Activated naive CD4-positive, alpha-beta T cell treated with anti-CD3 and anti-CD28 coated beads, Interleukin-2, amount 10 ng/mL, durations not matched to agents 7 days and 5 days (primary cell): Measurements from ENCODE around the gene FAM72C.
"Not testable (repeated sequence)": the region's sequence is repeated elsewhere in the genome, so short reads cannot be mapped to it uniquely, and the experiment has no call there.

Experiments
- CTCF ChIA-PET: fragments of 350-600 bp; sonication (Branson Sonifier 250); formaldehyde crosslinking; loops from one replicate; lab custom pipeline; 2021; ENCODE audit warnings: antibody characterized with exemption; lab: Charles Lee
- DNase-seq: peaks from one replicate; pipeline ENCODE4 v3.0.0-alpha.2; 2020
- H3K27ac Mint-ChIP-seq: one replicate; pipeline ENCODE4 v1.8.0; 2021; ENCODE audit warnings: mild to moderate bottlenecking, moderate library complexity, mixed read lengths
- H3K27me3 Mint-ChIP-seq: one replicate; pipeline ENCODE4 v1.8.0; 2021; ENCODE audit warnings: mild to moderate bottlenecking, mixed read lengths
- H3K36me3 Mint-ChIP-seq: one replicate; pipeline ENCODE4 v1.8.0; 2021; ENCODE audit warnings: mixed read lengths
- H3K4me1 Mint-ChIP-seq: one replicate; pipeline ENCODE4 v1.8.0; 2021; ENCODE audit warnings: mixed read lengths
- H3K4me3 Mint-ChIP-seq: one replicate; pipeline ENCODE4 v1.8.0; 2021; ENCODE audit warnings: mild to moderate bottlenecking, moderate library complexity, mixed read lengths
- H3K9me3 Mint-ChIP-seq: one replicate; pipeline ENCODE4 v1.8.0; 2021; ENCODE audit warnings: mixed read lengths

The FAM72C gene

GRCh38 chr1:143951485-143952391 is 20.0 kb downstream of the FAM72C start:
- H3K9me3 Mint-ChIP-seq, H3K27me3 Mint-ChIP-seq, H3K27ac Mint-ChIP-seq, DNase-seq, CTCF ChIA-PET, H3K36me3 Mint-ChIP-seq, H3K4me1 Mint-ChIP-seq, H3K4me3 Mint-ChIP-seq: not testable (repeated sequence)

GRCh38 chr1:143947749-143948148 is 24.0 kb downstream of the FAM72C start:
- H3K27ac Mint-ChIP-seq, CTCF ChIA-PET, H3K27me3 Mint-ChIP-seq, H3K9me3 Mint-ChIP-seq, H3K4me1 Mint-ChIP-seq, H3K36me3 Mint-ChIP-seq, H3K4me3 Mint-ChIP-seq, DNase-seq: not testable (repeated sequence)

- H3K4me3 Mint-ChIP-seq, H3K36me3 Mint-ChIP-seq, DNase-seq, H3K27ac Mint-ChIP-seq, CTCF ChIA-PET, H3K4me1 Mint-ChIP-seq, H3K9me3 Mint-ChIP-seq, H3K27me3 Mint-ChIP-seq: not testable (repeated sequence)
Measured at GRCh38 chr1:143945253-143945652, 26.5 kb downstream of the FAM72C start.

GRCh38 chr1:143944576-143945240 is 27.1 kb downstream of the FAM72C start:
- H3K4me1 Mint-ChIP-seq, H3K9me3 Mint-ChIP-seq, CTCF ChIA-PET, DNase-seq, H3K27me3 Mint-ChIP-seq, H3K4me3 Mint-ChIP-seq, H3K36me3 Mint-ChIP-seq, H3K27ac Mint-ChIP-seq: not testable (repeated sequence)

- DNase-seq, H3K27me3 Mint-ChIP-seq, H3K36me3 Mint-ChIP-seq, H3K4me1 Mint-ChIP-seq, CTCF ChIA-PET, H3K4me3 Mint-ChIP-seq, H3K27ac Mint-ChIP-seq, H3K9me3 Mint-ChIP-seq: not testable (repeated sequence)
Measured at GRCh38 chr1:143943319-143943978, 28.3 kb downstream of the FAM72C start.

GRCh38 chr1:143942238-143942860 is 29.4 kb downstream of the FAM72C start:
- CTCF ChIA-PET: not testable (repeated sequence)

GRCh38 chr1:143939666-143940065 is 32.1 kb downstream of the FAM72C start:
- H3K4me1 Mint-ChIP-seq, H3K27me3 Mint-ChIP-seq, H3K27ac Mint-ChIP-seq, H3K36me3 Mint-ChIP-seq, CTCF ChIA-PET, H3K9me3 Mint-ChIP-seq, H3K4me3 Mint-ChIP-seq, DNase-seq: not testable (repeated sequence)

More at GRCh38 chr1:143942238-143942860, 29.4 kb downstream of the FAM72C start:
- DNase-seq, H3K27me3 Mint-ChIP-seq, H3K9me3 Mint-ChIP-seq, H3K4me3 Mint-ChIP-seq, H3K4me1 Mint-ChIP-seq, H3K36me3 Mint-ChIP-seq, H3K27ac Mint-ChIP-seq: not testable (repeated sequence)

GRCh38 chr1:143938922-143939321 is 32.9 kb downstream of the FAM72C start:
- H3K4me1 Mint-ChIP-seq, H3K27me3 Mint-ChIP-seq, H3K27ac Mint-ChIP-seq, CTCF ChIA-PET, DNase-seq, H3K4me3 Mint-ChIP-seq, H3K36me3 Mint-ChIP-seq, H3K9me3 Mint-ChIP-seq: not testable (repeated sequence)

GRCh38 chr1:143936457-143937115 is 35.2 kb downstream of the FAM72C start:
- peak; percentile 69 for DNase-seq
- H3K4me1 Mint-ChIP-seq, H3K9me3 Mint-ChIP-seq, H3K36me3 Mint-ChIP-seq, CTCF ChIA-PET, H3K4me3 Mint-ChIP-seq, H3K27ac Mint-ChIP-seq, H3K27me3 Mint-ChIP-seq: not testable (repeated sequence)

- H3K36me3 Mint-ChIP-seq, H3K27me3 Mint-ChIP-seq, H3K27ac Mint-ChIP-seq, DNase-seq, H3K4me1 Mint-ChIP-seq, CTCF ChIA-PET, H3K4me3 Mint-ChIP-seq, H3K9me3 Mint-ChIP-seq: not testable (repeated sequence)
Measured at GRCh38 chr1:143919127-143919526, 52.7 kb downstream of the FAM72C start.

- CTCF ChIA-PET, H3K4me1 Mint-ChIP-seq, H3K9me3 Mint-ChIP-seq, H3K4me3 Mint-ChIP-seq, H3K27ac Mint-ChIP-seq, DNase-seq, H3K36me3 Mint-ChIP-seq, H3K27me3 Mint-ChIP-seq: not testable (repeated sequence)
Measured at GRCh38 chr1:143918552-143918951, 53.2 kb downstream of the FAM72C start.

GRCh38 chr1:143913705-143914104 is 58.1 kb downstream of the FAM72C start:
- H3K4me3 Mint-ChIP-seq, H3K9me3 Mint-ChIP-seq, DNase-seq, H3K27ac Mint-ChIP-seq, H3K36me3 Mint-ChIP-seq, CTCF ChIA-PET, H3K4me1 Mint-ChIP-seq, H3K27me3 Mint-ChIP-seq: not testable (repeated sequence)
